ENCODE measurements around the gene USP15.

The USP15 gene

GRCh38 chr12:62267480-62267879 lies 7.3 kb downstream of the USP15 start:
- no peak for DNase-seq (ENCODE audit: low read depth, low spot score)
- no peak for TF ChIP-seq CTCF (IDR thresholded peaks at IDR 0.05; ENCODE audit: low read depth, low read length)
- no peak overlapping the region for H3K4me3 ChIP-seq (ENCODE audit: low read depth, low read length)
- in situ Hi-C loops (cut with HindIII; ENCODE audit: low sequenced_read_pairs) = no loop called here

- TF ChIP-seq CTCF (IDR thresholded peaks at IDR 0.05; ENCODE audit: low read depth, low read length) = no peak
- peak; percentile 49 for DNase-seq (ENCODE audit: low read depth, low spot score)
- in situ Hi-C loops (cut with HindIII; ENCODE audit: low sequenced_read_pairs) = no loop called here
- H3K4me3 ChIP-seq (ENCODE audit: low read depth, low read length) = no peak overlapping the region
Measured at GRCh38 chr12:62268956-62269355, 8.8 kb downstream of the USP15 start.

GRCh38 chr12:62269464-62270228 lies 9.4 kb downstream of the USP15 start:
- no peak for DNase-seq (ENCODE audit: low read depth, low spot score)
- TF ChIP-seq CTCF (IDR thresholded peaks at IDR 0.05; ENCODE audit: low read depth, low read length) = no peak
- in situ Hi-C loops (cut with HindIII; ENCODE audit: low sequenced_read_pairs) = no loop called here
- no peak overlapping the region for H3K4me3 ChIP-seq (ENCODE audit: low read depth, low read length)

GRCh38 chr12:62270384-62270783 lies 10.2 kb downstream of the USP15 start:
- in situ Hi-C loops (cut with HindIII; ENCODE audit: low sequenced_read_pairs) = no loop called here
- no peak overlapping the region for H3K4me3 ChIP-seq (ENCODE audit: low read depth, low read length)
- DNase-seq (ENCODE audit: low read depth, low spot score) = no peak
- TF ChIP-seq CTCF (IDR thresholded peaks at IDR 0.05; ENCODE audit: low read depth, low read length) = no peak

- DNase-seq (ENCODE audit: low read depth, low spot score) = no peak
- TF ChIP-seq CTCF (IDR thresholded peaks at IDR 0.05; ENCODE audit: low read depth, low read length) = no peak
- in situ Hi-C loops (cut with HindIII; ENCODE audit: low sequenced_read_pairs) = no loop called here
- H3K4me3 ChIP-seq (ENCODE audit: low read depth, low read length) = no peak overlapping the region
Measured at GRCh38 chr12:62270872-62271271, 10.7 kb downstream of the USP15 start.

GRCh38 chr12:62272936-62273552 lies 12.8 kb downstream of the USP15 start:
- in situ Hi-C loops (cut with HindIII; ENCODE audit: low sequenced_read_pairs) = no loop called here
- TF ChIP-seq CTCF (IDR thresholded peaks at IDR 0.05; ENCODE audit: low read depth, low read length) = no peak
- H3K4me3 ChIP-seq (ENCODE audit: low read depth, low read length) = no peak overlapping the region
- DNase-seq (ENCODE audit: low read depth, low spot score) = no peak

All from astrocyte of the spinal cord (primary cell).